Measurements from ENCODE around the gene KCNMA1.
"Not testable (repeated sequence)": the region's sequence is repeated elsewhere in the genome, so short reads cannot be mapped to it uniquely, and the experiment has no call there.

KCNMA1 gene

GRCh38 chr10:77673515-77674140 is 36.0 kb upstream of the KCNMA1 start:
- Histone ChIP-seq H3K27ac (ENCODE audit: low read depth, low read length) (no peak overlapping the region), H3K27me3 (ENCODE audit: control insufficient read depth, insufficient read depth, low read length) (no peaks in the 10 kb centered on the region), H3K9ac (ENCODE audit: low read length) (no peak overlapping the region), H3K4me3 (ENCODE audit: low read length) (no peak overlapping the region), H3K4me1 (ENCODE audit: control insufficient read depth, insufficient read depth, low read length) (no peaks in the 10 kb centered on the region), H3K36me3 (ENCODE audit: control insufficient read depth, insufficient read depth, low read length) (no peaks in the 10 kb centered on the region)

- no peaks in the 10 kb centered on the region for H3K27me3 ChIP-seq (ENCODE audit: control insufficient read depth, insufficient read depth, low read length)
- no peak overlapping the region for H3K9ac ChIP-seq (ENCODE audit: low read length)
- no peak overlapping the region for H3K4me3 ChIP-seq (ENCODE audit: low read length)
- H3K4me1 ChIP-seq (ENCODE audit: control insufficient read depth, insufficient read depth, low read length): no peaks in the 10 kb centered on the region
- no peaks in the 10 kb centered on the region for H3K36me3 ChIP-seq (ENCODE audit: control insufficient read depth, insufficient read depth, low read length)
- H3K27ac ChIP-seq (ENCODE audit: low read depth, low read length): no peak overlapping the region
Observed at GRCh38 chr10:77673101-77673500, 35.5 kb upstream of the KCNMA1 start.

DNA sequence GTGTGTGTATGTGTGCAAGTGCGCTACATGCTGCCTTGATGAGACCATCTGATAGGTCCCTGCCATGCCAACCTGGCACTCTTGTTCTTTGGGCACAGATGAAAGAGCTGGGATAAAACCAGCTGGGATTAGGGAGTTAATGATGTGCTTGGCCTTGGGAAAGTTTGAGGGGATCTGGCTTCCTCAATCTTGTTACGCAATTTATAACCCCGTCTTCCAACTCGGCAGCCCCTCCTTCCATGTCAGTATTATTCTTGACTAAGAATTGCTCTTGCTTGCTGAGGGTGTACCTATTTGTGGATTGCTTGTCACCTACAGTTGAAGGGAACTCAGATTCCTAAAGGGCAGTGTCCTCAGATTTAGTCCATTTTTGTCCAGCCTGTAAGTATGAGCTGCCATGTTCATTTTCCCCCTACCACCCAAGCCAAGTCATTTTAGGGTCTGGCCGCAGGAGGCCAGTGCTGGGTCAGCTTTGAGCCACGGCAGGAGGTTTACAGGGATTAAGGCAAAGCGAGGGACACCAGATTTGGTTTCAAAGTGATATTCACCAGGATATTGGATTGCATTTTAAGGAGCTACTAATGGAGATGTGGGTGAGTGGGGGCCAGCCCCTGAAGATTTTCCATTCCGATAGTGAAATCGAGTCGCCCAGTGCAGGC is 34.1 kb upstream of the KCNMA1 start:
- Histone ChIP-seq H3K4me1 (ENCODE audit: control insufficient read depth, insufficient read depth, low read length) (no peaks in the 10 kb centered on the region), H3K27me3 (ENCODE audit: control insufficient read depth, insufficient read depth, low read length) (no peaks in the 10 kb centered on the region), H3K27ac (ENCODE audit: low read depth, low read length) (no peak overlapping the region), H3K9ac (ENCODE audit: low read length) (no peak overlapping the region), H3K4me3 (ENCODE audit: low read length) (no peak overlapping the region), H3K36me3 (ENCODE audit: control insufficient read depth, insufficient read depth, low read length) (no peaks in the 10 kb centered on the region)

DNA sequence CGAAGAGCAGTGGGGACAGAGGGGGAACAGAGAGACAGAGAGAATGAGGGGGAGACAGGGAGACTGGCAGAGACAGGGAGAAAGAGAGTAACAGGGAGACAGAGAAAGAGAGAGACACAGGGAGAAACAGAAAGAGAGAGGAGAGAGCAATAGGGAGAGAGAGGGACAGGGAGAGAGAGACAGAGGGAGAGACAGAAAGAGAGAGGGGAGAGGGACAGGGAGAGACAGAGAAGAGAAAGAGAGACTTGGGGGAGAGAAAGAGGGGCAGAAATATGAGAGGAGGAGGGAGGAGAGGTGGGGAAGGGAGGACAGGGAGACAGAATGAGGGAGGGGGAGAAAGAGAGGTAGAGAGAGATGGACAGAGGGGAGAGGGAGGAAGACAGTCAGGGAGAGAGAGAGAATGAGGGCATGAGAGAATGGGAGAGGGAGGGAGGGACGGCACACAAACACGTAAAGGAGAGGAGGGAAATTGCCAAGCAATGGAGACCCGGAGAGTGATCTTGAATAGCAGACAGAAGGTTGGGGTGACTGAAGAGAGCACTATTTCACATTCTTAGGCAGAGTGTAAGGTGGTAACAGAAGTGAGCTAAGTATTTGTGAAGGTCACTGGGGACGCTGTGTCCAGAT is 33.3 kb upstream of the KCNMA1 start:
- H3K27ac ChIP-seq (ENCODE audit: low read depth, low read length): no peak overlapping the region
- no peak overlapping the region for H3K4me3 ChIP-seq (ENCODE audit: low read length)
- H3K9ac ChIP-seq (ENCODE audit: low read length): no peak overlapping the region
- H3K36me3 ChIP-seq (ENCODE audit: control insufficient read depth, insufficient read depth, low read length): no peaks in the 10 kb centered on the region
- H3K27me3 ChIP-seq (ENCODE audit: control insufficient read depth, insufficient read depth, low read length): no peaks in the 10 kb centered on the region
- no peaks in the 10 kb centered on the region for H3K4me1 ChIP-seq (ENCODE audit: control insufficient read depth, insufficient read depth, low read length)

DNA sequence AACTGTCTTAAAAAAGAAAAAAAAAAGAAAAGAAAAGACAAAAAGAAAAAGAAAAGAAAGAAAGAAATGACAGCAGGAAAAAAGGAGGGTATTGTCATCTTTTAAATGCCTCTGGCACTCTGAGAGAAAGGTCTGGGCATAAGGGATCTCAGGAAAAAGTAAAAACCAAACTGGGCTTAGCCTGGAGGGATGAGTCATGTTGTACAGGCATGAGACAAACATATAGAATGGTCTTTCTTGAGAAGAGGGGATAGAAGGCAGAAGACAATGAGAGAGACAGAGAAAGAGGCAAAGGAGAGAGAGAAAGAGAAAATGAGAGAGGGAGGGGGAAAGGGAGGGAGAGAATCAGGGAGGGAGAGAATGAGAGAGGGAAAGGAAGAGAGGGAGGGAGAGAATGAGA is 32.3 kb upstream of the KCNMA1 start:
- H3K27me3 ChIP-seq (ENCODE audit: control insufficient read depth, insufficient read depth, low read length): no peaks in the 10 kb centered on the region
- H3K27ac ChIP-seq (ENCODE audit: low read depth, low read length): no peak overlapping the region
- H3K9ac ChIP-seq (ENCODE audit: low read length): no peak overlapping the region
- H3K36me3 ChIP-seq (ENCODE audit: control insufficient read depth, insufficient read depth, low read length): no peaks in the 10 kb centered on the region
- no peaks in the 10 kb centered on the region for H3K4me1 ChIP-seq (ENCODE audit: control insufficient read depth, insufficient read depth, low read length)
- H3K4me3 ChIP-seq (ENCODE audit: low read length): no peak overlapping the region

DNA sequence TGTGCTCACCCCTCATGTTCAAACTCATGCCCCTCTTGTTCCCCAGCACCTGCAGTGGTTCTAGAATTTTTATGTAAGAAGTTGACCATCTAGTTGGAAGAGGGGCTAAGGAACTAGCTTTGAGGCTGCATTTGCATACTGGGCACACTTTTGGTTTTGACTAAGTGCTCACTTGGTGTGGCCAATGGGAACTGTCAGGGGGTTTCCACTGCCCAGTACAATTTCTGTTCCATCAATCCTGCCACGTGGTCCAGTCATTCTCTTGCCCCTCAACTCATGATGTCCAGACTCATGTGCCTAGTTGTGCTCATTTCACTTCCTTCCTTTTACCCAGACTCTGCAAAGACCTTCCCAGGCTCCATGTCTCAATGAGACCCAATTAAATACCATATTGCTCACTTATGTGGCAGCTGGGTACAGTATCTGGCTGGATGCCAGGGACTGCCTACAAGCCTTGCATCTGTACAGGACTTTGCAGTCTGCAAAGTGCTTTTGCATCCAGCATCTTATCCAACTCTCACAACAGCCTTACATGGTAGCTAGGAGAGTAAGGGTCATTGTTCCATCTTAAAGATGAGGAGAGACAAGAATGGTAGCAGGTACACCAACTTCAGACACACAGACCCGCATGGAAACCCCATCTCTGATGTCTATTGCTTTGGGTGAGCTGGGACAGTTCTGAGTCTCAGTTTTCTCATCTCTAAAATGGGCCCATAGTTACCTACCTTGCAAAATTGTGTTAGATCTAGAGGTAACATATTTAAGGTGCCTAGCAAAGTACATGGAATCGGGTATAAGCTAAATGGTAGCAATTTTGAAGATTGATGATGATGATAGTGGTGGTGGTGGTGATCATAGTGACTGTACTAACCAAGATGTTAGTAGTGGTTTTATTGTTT is 30.1 kb upstream of the KCNMA1 start:
- no peaks in the 10 kb centered on the region for H3K36me3 ChIP-seq (ENCODE audit: control insufficient read depth, insufficient read depth, low read length)
- H3K27me3 ChIP-seq (ENCODE audit: control insufficient read depth, insufficient read depth, low read length): no peaks in the 10 kb centered on the region
- H3K4me3 ChIP-seq (ENCODE audit: low read length): no peak overlapping the region
- H3K4me1 ChIP-seq (ENCODE audit: control insufficient read depth, insufficient read depth, low read length): no peaks in the 10 kb centered on the region
- H3K9ac ChIP-seq (ENCODE audit: low read length): no peak overlapping the region
- no peak overlapping the region for H3K27ac ChIP-seq (ENCODE audit: low read depth, low read length)

DNA sequence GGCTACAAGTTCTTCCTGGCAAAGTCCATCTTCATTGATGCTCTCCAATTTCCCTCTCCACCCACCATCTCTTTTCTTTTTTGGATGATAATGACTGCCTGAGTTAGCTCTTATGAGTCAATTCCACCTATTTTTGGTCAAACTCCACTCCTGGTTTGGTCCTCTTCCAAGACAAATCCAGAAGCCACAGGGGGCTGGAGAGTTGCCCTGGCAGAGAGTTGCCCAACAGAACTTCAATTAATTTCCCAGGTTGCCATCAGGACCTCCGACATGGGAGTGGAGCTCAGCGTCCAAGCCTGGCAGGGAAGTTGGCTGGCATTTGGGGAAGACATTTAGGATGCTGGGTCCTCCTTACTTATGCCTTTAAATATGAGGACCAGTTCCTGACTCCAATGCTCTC is 29.2 kb upstream of the KCNMA1 start:
- Histone ChIP-seq H3K9ac (ENCODE audit: low read length) (no peak overlapping the region), H3K4me3 (ENCODE audit: low read length) (no peak overlapping the region), H3K36me3 (ENCODE audit: control insufficient read depth, insufficient read depth, low read length) (no peaks in the 10 kb centered on the region), H3K4me1 (ENCODE audit: control insufficient read depth, insufficient read depth, low read length) (no peaks in the 10 kb centered on the region), H3K27me3 (ENCODE audit: control insufficient read depth, insufficient read depth, low read length) (no peaks in the 10 kb centered on the region), H3K27ac (ENCODE audit: low read depth, low read length) (no peak overlapping the region)

GRCh38 chr10:77664696-77665095 is 27.1 kb upstream of the KCNMA1 start:
- H3K4me1 ChIP-seq (ENCODE audit: control insufficient read depth, insufficient read depth, low read length): no peaks in the 10 kb centered on the region
- no peaks in the 10 kb centered on the region for H3K36me3 ChIP-seq (ENCODE audit: control insufficient read depth, insufficient read depth, low read length)
- no peak overlapping the region for H3K27ac ChIP-seq (ENCODE audit: low read depth, low read length)
- H3K4me3 ChIP-seq (ENCODE audit: low read length): no peak overlapping the region
- H3K27me3 ChIP-seq (ENCODE audit: control insufficient read depth, insufficient read depth, low read length): no peaks in the 10 kb centered on the region
- H3K9ac ChIP-seq (ENCODE audit: low read length): no peak overlapping the region

GRCh38 chr10:77664008-77664407 is 26.4 kb upstream of the KCNMA1 start:
- H3K27ac ChIP-seq (ENCODE audit: low read depth, low read length): no peak overlapping the region
- H3K27me3 ChIP-seq (ENCODE audit: control insufficient read depth, insufficient read depth, low read length): no peaks in the 10 kb centered on the region
- H3K4me3 ChIP-seq (ENCODE audit: low read length): no peak overlapping the region
- H3K9ac ChIP-seq (ENCODE audit: low read length): no peak overlapping the region
- no peaks in the 10 kb centered on the region for H3K4me1 ChIP-seq (ENCODE audit: control insufficient read depth, insufficient read depth, low read length)
- no peaks in the 10 kb centered on the region for H3K36me3 ChIP-seq (ENCODE audit: control insufficient read depth, insufficient read depth, low read length)

DNA sequence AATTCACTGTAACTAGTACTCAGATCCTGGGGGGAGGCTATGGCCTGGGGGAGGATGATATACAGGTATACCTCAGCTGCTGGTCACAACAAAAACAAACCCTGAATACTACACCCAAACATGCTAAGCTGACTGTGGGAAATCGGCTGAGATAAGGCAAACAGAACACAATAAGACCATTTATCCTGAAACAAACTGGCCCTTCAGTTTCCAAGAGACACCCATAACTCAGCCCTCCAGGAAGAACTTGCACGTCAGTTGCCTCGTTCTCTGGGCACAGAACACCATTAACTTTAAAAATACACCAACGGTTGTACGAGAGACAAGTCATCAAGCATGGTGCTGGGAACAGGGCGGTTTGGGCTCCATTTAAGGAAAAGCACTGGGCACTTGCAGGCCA is 24.1 kb upstream of the KCNMA1 start:
- no peak overlapping the region for H3K4me3 ChIP-seq (ENCODE audit: low read length)
- H3K27me3 ChIP-seq (ENCODE audit: control insufficient read depth, insufficient read depth, low read length): no peaks in the 10 kb centered on the region
- no peak overlapping the region for H3K27ac ChIP-seq (ENCODE audit: low read depth, low read length)
- H3K36me3 ChIP-seq (ENCODE audit: control insufficient read depth, insufficient read depth, low read length): no peaks in the 10 kb centered on the region
- no peak overlapping the region for H3K9ac ChIP-seq (ENCODE audit: low read length)
- H3K4me1 ChIP-seq (ENCODE audit: control insufficient read depth, insufficient read depth, low read length): no peaks in the 10 kb centered on the region

- Histone ChIP-seq H3K4me3 (ENCODE audit: low read length) (no peak overlapping the region), H3K4me1 (ENCODE audit: control insufficient read depth, insufficient read depth, low read length) (no peaks in the 10 kb centered on the region), H3K27me3 (ENCODE audit: control insufficient read depth, insufficient read depth, low read length) (no peaks in the 10 kb centered on the region), H3K36me3 (ENCODE audit: control insufficient read depth, insufficient read depth, low read length) (no peaks in the 10 kb centered on the region), H3K27ac (ENCODE audit: low read depth, low read length) (no peak overlapping the region), H3K9ac (ENCODE audit: low read length) (no peak overlapping the region)
Observed at GRCh38 chr10:77661100-77661499, 23.5 kb upstream of the KCNMA1 start.

GRCh38 chr10:77659046-77659670 is 21.6 kb upstream of the KCNMA1 start:
- not testable (repeated sequence) for H3K27me3 ChIP-seq (ENCODE audit: control insufficient read depth, insufficient read depth, low read length); H3K27ac ChIP-seq (ENCODE audit: low read depth, low read length)

More at GRCh38 chr10:77659046-77659670, 21.6 kb upstream of the KCNMA1 start:
- H3K36me3 ChIP-seq (ENCODE audit: control insufficient read depth, insufficient read depth, low read length); H3K4me3 ChIP-seq (ENCODE audit: low read length); H3K4me1 ChIP-seq (ENCODE audit: control insufficient read depth, insufficient read depth, low read length); H3K9ac ChIP-seq (ENCODE audit: low read length): not testable (repeated sequence)

All from rectal smooth muscle tissue (tissue), 1 donor.